Measurements from ENCODE around the gene VPS18. TPM values are rescaled to one million over a fixed set of nuclear protein-coding genes. Genes with fewer than 3 reads are reported as not detected.
A peak's percentile ranks its signal among the peaks of the same experiment; 100 is the strongest.

The VPS18 gene
- total RNA-seq, 1 donor from 2014 or later, result 16.0 TPM

DNA sequence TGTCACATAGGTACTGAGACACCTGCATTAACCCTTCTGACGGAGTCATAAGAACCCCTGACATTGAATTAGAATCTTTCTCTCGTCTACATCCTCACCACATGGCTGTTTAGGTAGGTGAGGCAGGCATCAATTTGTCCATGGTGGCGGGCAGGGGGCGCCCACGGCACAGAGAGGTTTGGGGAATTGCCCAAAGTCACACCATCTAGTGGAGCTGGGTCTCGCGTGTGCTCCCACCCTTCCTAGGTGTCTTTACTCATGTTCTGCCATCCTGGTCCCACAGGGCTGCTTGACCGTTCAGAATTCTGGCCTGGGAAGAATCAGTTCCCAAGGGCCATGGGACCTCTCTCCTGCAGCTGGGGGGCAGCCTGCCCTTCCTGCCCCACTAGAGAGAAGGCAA, 20.2 kb downstream of the VPS18 start:
- no peak for DNase-seq (ENCODE audit: low spot score)
- intact Hi-C loops (cut with DNase I), result no loop called here

DNA sequence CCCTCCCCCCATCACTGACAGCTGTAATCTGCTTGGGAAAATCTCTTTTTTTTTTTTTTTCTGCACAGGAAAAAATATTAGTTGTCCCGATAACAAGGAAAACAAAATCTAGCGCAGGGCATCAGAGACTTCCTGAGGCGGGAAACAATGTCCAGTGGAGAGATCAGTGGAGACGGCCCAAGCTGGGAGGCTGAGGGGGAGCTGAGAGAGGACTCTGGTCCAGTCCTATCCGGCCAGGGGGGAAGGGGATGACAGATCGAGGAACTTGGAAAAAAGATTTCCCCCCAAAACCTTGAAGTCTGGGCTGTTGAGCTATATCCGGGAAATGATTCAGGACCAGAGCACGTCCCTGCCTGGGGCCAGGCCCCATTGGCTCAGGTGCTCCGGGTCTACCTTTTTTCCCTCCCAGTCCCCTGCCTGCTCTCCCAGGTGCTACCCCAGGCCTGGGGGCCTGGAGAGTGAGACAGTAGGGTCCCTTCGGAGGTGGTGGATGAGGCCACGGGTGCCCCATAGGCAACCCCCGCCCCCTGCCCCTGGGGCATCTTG, 20.9 kb downstream of the VPS18 start:
- intact Hi-C loops (cut with DNase I), result no loop called here
- DNase-seq (ENCODE audit: low spot score), result no peak

DNA sequence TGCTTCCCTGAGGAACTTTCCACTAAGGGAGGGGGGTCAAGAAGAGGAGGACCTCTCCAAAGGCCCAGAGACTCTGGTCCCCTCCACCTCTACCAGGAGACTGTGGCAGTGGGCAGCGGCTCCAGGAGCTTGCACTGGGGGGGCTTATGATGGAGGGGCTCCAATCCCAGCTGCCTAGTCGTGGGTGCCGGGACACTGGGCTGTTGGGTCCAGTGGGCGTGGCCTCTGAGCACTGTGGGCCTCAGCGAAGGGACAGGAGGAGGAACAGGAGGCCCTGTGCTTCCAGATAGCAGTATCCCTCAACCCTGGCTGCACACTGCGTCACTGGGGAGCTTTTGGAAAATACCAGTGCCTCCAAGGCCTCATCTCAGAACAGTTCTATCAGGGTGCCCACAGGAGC, 21.4 kb downstream of the VPS18 start:
- no peak for DNase-seq (ENCODE audit: low spot score)
- intact Hi-C loops (cut with DNase I), result no loop called here

DNA sequence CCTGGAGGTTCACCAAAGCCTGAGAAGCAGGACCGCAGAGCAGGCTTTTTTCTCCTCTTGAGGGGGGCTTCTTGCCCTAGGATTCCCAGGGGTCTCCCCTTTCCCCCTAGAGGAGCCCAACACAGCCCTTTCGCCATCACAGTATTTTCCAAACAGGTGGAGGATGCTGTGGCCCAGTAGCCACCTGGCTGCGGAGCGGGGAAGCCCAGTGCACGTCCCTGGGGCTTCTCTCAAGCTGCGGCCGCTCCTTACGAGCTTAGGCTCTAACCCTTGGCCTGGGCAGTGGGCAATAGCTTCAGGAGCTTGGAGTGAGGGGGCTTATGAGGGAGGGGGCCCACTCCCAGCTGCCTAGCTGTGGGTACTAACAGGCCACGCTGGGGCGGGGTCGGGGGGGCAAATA, 23.3 kb downstream of the VPS18 start:
- intact Hi-C loops (cut with DNase I), result no loop called here
- DNase-seq (ENCODE audit: low spot score), result no peak

DNA sequence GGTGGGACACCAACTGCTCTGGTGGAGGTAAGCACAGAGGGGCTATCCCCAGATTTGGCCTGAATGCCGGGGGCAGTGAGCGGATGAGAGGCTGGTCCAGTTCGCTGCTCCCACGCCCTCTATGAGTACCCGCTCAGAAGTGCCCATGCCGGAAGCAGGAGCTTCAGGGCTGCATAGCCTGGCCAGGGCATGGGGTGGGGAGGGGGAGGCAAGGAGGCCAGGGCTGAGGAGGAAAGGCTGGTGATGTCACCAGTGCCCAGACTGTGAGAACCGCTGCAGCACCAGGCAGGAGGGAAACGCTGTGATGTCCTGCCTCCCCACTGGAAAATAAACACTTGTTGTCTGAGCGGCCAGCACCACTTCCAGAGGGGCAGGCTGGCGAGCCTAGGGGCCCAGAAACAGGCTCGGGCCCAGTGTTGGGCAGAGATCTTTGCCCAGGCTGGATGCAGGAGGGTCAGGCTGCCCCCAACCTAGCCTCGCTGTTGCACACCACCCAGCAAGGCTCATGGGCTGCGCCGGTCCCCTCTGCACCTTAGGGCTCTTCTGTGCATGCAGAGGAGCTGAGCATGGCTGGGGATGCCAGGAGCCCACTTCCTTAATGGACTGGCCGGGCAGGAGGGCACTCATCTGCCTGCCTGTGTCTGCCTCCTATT, 24.0 kb downstream of the VPS18 start:
- no peak for DNase-seq (ENCODE audit: low spot score)
- intact Hi-C loops (cut with DNase I), result no loop called here

DNA sequence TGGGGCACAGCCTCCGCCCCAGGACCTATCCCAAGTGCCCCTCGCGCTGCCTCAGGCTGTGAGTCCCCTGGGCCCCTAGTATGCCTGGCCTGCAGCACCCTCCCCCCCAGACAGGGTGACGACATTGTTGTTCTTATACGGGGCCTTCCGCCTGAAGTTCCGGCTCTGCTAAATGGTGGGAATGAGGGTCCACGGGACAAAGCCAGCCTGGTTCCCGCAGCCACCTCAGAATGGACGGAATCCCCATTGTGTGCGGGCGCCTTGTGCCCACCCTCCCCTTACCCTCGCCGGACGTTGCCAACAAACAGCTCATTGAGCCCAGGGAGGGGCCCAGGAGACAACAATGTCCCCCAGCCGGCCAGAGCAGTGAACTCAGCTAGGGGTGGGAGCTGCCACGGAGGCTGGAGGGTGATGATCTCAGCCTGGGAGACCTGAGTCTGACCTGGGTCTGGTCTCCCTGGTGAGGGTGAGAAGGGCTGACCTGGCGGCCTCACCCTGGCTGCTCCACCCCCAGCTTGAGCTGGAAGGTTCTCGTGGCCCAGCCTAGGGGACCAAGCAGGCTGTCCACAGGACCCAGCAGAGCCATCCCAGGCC, 24.6 kb downstream of the VPS18 start:
- no peak for DNase-seq (ENCODE audit: low spot score)
- intact Hi-C loops (cut with DNase I), result no loop called here

DNA sequence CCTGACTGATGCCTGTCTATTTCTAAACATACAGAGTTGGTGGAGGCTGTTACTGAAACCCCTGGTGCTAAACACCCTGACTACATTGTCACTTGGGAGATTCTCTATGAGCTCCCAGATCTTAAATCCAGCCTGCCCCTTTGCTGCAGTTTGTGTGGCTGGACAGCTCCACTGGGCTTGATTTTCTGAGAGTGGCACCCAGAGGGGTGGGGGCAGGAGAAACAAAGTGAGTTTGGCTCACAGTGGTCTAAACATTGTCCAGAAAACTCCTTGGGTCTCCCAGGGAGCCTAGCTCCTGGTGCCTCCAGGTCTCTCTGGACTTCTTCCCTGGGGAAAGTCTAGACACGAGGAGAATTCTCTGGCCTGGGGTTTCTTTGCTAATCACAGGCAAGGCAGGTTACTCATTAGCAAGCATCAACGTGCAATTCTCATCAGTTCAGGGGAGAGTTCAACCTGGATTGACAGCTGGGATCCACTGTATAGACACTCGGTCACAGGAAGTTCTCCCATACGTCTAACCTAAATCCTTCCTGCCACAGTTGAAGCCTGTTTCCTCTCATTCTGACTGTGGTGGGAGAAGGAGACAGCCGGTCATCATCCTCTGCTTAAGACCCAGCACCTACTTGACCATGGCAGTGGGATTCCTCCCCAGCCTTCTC, 27.8 kb downstream of the VPS18 start:
- DNase-seq (ENCODE audit: low spot score), result no peak
- intact Hi-C loops (cut with DNase I), result no loop called here

DNA sequence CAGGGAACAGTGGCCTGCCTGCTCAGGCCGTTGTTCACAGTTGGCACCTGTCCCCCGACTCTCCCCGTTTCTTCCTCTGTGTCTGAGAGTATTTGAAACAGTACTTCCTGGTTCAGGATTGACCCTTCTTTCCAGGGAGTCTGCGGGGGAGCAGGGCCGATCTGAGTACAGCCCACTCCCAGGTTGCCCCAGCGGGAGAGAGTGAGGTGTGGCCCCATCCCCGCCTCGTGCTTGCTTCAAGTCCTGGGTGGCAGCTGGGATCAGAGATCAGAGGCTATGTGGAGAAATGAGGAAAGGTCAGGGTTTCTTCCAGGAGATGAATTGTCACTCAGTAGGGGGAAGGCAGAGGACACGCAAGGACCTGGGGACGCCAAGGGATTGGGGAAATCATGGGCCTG, 28.4 kb downstream of the VPS18 start:
- intact Hi-C loops (cut with DNase I), result no loop called here
- DNase-seq (ENCODE audit: low spot score), result no peak

DNA sequence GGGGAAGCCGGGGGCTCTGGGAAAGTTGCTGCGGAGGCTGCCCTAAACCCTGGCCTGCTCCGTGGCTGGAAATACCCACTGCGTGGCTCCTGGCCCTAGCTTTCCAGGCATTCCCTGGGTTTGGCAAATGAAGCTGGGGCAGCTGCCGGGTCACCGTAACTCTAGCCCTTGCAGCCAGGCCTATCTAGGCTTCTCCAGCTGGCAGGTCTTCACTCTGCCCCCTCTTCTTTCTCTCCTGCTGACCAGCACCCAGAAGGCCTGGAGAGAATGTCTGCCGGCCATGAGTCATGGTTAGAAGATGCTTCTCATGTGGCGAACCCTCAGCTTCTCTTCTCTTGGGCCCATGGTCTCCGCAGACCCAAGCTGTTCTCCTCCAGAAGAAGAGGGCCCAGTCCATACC, 29.3 kb downstream of the VPS18 start:
- intact Hi-C loops (cut with DNase I), result no loop called here
- DNase-seq (ENCODE audit: low spot score), result no peak

DNA sequence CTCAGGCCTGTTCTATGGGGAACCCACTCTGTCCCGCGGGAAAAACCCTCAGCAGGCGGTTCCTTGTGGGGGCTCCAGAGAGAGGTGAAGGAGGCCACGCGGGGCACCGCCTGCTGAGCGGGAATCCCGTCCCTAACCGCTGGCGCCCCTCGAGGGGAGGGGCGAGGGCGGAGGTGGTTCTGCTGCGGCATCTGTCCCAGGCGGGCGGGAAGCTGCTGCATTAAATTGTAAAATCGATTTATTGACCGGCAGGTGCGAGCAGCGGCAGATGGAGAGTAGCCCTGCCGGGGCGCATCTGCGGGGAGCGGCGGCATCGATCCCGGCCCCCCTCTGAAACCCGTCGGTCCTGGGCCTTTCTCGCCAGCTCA, 31.2 kb downstream of the VPS18 start:
- intact Hi-C loops (cut with DNase I), result no loop called here
- no peak for DNase-seq (ENCODE audit: low spot score)

DNA sequence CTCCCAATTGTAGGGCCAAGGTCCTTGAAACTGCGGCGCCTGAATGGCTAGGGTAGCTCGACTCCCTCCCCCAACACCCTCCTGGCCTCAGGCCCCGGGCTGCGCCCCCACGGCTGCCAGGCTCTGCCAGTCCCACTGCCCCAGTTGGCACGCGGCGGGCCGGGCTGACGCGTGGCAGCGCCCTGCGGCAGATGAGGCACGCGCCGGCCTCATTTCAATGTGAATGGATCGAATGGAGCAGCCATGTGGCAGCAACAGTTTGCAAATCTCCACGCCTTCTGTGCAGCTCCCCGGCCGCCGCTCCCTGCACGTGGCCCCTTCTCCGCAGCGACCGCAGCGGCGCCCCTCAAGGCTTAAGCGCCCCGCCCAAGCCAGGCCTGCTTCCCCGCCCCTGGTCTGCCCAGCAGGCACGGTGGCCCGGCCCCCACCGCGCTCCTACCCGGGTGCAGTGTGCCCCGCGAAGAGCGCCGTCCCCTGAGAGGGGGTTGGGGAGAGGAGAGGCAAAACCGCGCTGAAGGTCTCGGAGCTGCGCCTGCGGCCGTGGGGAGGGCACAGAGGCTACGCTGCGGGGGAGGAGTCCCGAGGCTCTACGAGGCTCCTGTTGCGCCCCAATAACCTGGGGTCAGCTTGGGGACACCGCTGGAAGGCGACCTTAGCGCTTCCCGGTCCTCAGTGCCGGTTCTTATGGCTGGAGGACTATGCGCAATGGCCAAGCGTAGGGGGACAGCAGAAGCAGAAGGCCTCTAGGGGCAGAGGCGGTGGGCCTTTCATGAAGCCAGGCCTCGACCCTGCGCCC, 31.8 kb downstream of the VPS18 start:
- intact Hi-C loops (cut with DNase I), result no loop called here
- DNase-seq (ENCODE audit: low spot score), result no peak

DNA sequence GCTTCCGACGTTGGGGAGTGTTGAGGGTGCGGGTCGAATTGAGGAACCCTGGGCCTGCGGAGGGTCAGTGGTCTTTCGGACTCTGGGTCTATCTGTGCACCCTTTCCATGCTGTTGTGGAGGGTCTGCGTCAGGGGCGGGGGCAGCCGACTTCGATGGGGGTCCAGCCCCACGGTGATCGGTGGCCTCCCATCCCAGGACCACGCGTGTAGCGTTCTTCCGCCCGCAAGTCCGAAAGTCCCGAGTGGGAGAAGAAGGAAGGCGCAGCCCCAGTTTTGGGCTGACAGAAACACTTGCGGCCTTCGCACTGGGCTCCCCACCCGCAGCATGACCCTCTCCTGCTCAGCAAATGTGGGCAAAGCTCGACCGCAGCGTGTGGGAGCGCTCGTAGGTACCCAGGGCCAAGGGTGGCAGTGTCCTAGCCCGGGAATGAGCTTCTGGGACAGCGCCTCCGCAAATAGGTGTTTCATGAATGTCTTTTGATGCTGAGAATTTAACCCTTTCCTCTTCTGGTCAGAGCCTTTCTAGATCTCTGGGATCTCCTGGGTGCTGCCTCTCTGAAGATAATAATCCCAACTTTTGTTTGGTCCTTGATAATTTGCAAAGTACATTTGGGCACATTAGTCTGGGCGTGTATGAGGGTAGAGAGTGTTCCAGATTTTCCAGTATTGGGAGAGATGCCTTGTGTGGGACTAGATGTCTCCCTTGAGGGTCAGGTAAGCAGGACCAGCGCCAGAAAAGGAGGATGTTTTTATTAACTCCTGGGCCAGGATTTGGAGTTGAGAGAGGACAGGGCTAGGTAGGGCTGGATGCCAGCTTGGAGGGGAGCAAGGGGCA, 32.6 kb downstream of the VPS18 start:
- intact Hi-C loops (cut with DNase I), result no loop called here
- DNase-seq (ENCODE audit: low spot score), result no peak

DNA sequence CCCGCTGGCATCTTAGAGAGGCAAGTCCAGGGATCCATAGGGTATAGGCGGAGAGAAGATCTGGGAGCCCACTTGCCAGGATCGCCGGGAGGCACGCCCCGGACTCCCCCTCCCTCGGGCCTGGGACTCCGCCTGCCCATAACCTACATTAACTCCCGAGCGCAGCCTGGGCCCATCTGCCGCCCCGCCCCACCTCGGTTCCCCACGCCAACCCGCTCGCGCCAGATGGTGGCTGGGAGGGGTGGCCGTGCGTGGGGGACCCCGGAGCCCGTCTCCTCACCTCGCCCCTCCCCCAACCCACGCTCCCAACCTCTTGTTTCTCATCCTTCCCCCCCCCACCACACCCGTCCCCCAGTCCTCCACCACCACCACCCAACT, 33.2 kb downstream of the VPS18 start:
- no peak for DNase-seq (ENCODE audit: low spot score)
- intact Hi-C loops (cut with DNase I), result no loop called here

DNA sequence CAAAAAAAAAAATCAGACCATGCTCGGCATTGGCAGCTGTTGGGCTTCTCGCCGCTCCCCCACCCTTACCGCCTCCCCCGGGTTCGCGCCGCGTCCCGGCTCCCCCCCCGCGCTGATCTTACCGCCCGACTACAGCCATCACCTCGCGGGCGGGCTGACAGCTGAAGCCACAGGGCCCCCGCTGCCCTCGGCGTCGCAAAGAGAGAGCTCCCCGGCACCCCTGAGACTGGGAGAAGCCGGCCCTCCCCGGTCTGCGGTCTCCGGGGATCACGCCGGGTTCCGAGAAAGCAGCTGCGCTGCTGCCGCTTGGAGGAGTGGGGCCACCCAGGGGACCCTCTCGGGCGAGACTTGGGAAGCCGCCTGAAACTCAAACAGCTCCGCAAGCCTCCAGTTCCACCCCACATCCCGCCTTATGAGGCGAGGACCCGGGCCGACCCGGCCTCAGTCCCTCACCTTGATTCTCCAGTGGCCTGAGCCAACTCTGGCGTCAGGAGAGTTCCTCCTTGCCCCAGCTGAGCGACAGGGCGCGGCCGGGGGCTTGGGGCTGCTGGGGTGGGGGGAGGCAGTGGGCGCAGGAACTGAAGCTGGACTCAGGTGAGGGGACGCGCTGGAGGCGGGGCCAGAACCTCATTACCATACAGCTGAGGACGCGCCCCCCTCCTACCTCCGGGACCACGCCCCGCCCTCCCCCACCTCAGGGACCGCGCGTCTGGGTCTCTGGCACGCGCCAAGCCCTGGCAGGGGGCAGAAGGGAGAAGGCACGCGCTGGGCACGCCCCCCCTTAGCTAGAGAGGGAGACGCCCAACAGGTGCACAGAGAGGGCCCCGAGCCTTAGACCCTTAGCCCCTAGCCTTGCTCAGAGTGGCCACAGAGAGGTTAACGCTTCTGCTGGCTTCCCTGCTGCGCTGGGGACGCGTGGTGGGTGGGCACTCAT, 33.9 kb downstream of the VPS18 start:
- intact Hi-C loops (cut with DNase I), result loop anchor here (2.0 kb wide), 1 partner anchor 21 kb away; no protein-coding TSS in a partner anchor
- DNase-seq (ENCODE audit: low spot score), result no peak

DNA sequence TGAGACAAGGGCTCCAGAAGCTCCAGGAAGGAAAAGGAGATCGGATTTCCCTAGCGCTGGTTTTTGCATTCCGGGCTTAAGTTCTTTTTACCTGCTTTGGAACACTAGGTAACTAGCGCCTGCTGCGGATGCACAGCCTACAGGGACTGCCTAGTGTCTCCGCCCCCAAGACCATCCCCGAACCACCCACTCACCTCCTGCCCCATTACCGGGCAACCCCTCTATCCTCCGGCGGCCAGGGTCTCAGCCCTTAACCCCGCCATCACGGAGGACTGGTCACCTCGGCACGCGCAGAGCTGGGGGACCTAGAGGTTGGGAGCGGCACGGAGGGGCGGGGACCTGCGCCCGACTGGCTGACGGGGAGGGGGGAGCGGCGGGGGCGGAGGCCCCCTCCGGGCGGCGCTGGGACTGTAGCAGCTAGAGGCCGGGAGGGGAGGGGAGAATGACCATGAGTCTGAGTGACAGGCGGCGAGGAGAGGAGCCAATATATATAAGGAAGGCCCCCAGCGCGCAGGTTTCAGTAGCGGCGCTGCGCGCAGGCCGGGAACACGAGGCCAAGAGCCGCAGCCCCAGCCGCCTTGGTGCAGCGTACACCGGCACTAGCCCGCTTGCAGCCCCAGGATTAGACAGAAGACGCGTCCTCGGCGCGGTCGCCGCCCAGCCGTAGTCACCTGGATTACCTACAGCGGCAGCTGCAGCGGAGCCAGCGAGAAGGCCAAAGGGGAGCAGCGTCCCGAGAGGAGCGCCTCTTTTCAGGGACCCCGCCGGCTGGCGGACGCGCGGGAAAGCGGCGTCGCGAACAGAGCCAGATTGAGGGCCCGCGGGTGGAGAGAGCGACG, 34.8 kb downstream of the VPS18 start, which contains the start of gene DLL4:
Gene DLL4, plus strand, starts transcription at position 520 of the 839 bp plus-strand sequence. CDS start 329 bp downstream, outside the sequence.
- peak; percentile 84 for DNase-seq (ENCODE audit: low spot score)
- intact Hi-C loops (cut with DNase I), result loop anchor here (1.0 to 2.0 kb wide), 2 partner anchors 11 to 22 kb away; no protein-coding TSS in a partner anchor

DNA sequence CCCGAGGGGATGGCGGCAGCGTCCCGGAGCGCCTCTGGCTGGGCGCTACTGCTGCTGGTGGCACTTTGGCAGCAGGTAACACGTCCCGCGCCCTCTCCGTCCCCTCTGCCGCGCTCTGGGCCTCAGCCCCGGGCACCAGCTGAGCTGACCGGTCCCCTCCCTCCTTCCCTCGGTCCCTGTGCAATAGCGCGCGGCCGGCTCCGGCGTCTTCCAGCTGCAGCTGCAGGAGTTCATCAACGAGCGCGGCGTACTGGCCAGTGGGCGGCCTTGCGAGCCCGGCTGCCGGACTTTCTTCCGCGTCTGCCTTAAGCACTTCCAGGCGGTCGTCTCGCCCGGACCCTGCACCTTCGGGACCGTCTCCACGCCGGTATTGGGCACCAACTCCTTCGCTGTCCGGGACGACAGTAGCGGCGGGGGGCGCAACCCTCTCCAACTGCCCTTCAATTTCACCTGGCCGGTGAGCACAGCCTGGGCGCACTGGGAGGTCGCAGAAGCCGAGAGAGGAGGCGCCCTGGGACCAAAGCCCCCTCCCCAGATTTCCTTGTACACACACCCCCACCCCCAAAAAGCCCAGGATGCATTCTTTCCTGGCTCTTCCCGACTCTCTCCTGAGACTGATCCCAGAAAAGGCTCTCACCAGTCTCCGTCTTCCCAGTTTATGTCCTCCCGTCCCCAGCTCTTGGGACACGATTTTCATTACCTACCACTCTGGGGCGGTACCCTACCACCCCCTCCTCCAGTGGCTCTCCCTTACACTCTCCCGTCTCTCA, 35.6 kb downstream of the VPS18 start:
- no peak for DNase-seq (ENCODE audit: low spot score)
- intact Hi-C loops (cut with DNase I), result loop anchor here (1.0 to 2.0 kb wide), 2 partner anchors 10 to 23 kb away; no protein-coding TSS in a partner anchor
